ENCODE results near the gene LMO3. TPM values are rescaled to one million over a fixed set of nuclear protein-coding genes. Genes with fewer than 3 reads are reported as not detected.

The LMO3 gene
- total and polyA plus RNA-seq, 2 experiments from 2014 or later, result 5.0 to 13.5 TPM

DNA sequence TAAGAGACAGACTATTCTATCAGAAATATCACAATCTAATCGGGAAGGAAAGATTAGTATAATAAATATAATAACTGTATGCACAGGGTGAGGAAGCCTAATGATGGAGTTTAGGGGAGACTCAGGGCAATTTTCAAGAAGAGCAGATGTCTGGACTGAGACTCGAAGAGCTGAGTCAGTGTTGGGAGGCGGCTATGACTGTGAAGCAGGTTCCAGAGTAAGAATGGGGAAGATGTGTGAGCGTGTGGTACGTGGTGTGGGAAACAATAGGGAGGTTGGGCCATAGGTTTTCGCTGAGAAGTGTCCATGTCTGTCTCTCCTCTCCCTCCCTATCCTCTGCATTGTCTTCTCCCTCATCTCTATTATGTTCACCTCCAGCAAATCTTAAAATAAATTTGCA lies 85.6 kb downstream of the LMO3 start:
- TF ChIP-seq, protein P1, sequence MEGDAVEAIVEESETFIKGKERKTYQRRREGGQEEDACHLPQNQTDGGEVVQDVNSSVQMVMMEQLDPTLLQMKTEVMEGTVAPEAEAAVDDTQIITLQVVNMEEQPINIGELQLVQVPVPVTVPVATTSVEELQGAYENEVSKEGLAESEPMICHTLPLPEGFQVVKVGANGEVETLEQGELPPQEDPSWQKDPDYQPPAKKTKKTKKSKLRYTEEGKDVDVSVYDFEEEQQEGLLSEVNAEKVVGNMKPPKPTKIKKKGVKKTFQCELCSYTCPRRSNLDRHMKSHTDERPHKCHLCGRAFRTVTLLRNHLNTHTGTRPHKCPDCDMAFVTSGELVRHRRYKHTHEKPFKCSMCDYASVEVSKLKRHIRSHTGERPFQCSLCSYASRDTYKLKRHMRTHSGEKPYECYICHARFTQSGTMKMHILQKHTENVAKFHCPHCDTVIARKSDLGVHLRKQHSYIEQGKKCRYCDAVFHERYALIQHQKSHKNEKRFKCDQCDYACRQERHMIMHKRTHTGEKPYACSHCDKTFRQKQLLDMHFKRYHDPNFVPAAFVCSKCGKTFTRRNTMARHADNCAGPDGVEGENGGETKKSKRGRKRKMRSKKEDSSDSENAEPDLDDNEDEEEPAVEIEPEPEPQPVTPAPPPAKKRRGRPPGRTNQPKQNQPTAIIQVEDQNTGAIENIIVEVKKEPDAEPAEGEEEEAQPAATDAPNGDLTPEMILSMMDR (IDR thresholded peaks at IDR 0.05; ENCODE audit: poor library complexity), result no peak
- TF ChIP-seq EZH2 (IDR thresholded peaks at IDR 0.05; ENCODE audit: borderline replicate concordance) (no peak), EZH2phosphoT487 (IDR thresholded peaks at IDR 0.05; ENCODE audit: low read depth, severe bottlenecking, unreplicated experiment) (no peak)
- H3K4me2 ChIP-seq, result no peak overlapping the region
- no peaks in the 10 kb centered on the region for H3K9me3 ChIP-seq (ENCODE audit: low read depth)
- no peaks in the 10 kb centered on the region for H3K27me3 ChIP-seq
- 90% methylated on average over 6 of the region's 6 CpGs for WGBS (ENCODE audit: low lambda C conversion rate, missing lambda C conversion rate)
- no peak for DNase-seq (ENCODE audit: low spot score)
- H4K20me1 ChIP-seq (ENCODE audit: insufficient read depth, poor library complexity, severe bottlenecking), result no peaks in the 10 kb centered on the region
- H3K27ac ChIP-seq, result no peak overlapping the region
- H3K36me3 ChIP-seq (replicated peaks; ENCODE audit: insufficient read depth, low read depth), result no peaks in the 10 kb centered on the region
- H3K4me3 ChIP-seq, result no peak overlapping the region
- no peak overlapping the region for H2AFZ ChIP-seq
- H3K4me1 ChIP-seq (ENCODE audit: insufficient read depth), result no peaks in the 10 kb centered on the region
- H3K9me2 ChIP-seq (replicated peaks; ENCODE audit: insufficient read depth), result no peaks in the 10 kb centered on the region
- no peaks in the 10 kb centered on the region for H3K79me2 ChIP-seq

DNA sequence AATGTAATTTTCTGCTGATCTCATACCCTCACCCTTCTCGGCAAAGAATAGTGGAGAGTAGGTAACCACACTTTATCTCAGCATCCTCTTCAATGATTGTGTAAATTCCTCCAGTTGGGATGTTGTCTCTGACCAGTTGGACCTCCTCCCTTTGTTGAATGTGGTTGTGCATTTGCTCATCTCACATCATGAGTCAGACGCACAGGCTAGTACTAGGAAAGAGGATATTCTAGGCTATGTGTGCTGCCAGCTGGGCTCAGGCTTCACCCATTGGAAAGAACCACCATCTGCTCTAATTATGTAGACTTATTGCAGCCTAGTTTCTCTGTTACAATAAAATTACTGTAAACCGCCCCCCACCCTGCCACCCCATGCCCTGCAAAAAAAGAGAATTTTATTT lies 90.3 kb downstream of the LMO3 start:
- Histone ChIP-seq H3K9me3 (ENCODE audit: low read depth) (no peaks in the 10 kb centered on the region), H3K4me1 (ENCODE audit: insufficient read depth) (no peaks in the 10 kb centered on the region), H3K36me3 (replicated peaks; ENCODE audit: insufficient read depth, low read depth) (no peaks in the 10 kb centered on the region), H3K79me2 (no peaks in the 10 kb centered on the region), H3K9me2 (replicated peaks; ENCODE audit: insufficient read depth) (no peaks in the 10 kb centered on the region), H4K20me1 (ENCODE audit: insufficient read depth, poor library complexity, severe bottlenecking) (no peaks in the 10 kb centered on the region), H3K27ac (no peak overlapping the region), H2AFZ (no peak overlapping the region), H3K4me2 (no peak overlapping the region), H3K4me3 (no peak overlapping the region), H3K27me3 (no peaks in the 10 kb centered on the region)
- DNase-seq (ENCODE audit: low spot score), result no peak
- WGBS (ENCODE audit: low lambda C conversion rate, missing lambda C conversion rate), result 95% methylated on average over 3 of the region's 3 CpGs
- TF ChIP-seq, protein P1 (IDR thresholded peaks at IDR 0.05; ENCODE audit: poor library complexity), result no peak
- TF ChIP-seq EZH2 (IDR thresholded peaks at IDR 0.05; ENCODE audit: borderline replicate concordance) (no peak), EZH2phosphoT487 (IDR thresholded peaks at IDR 0.05; ENCODE audit: low read depth, severe bottlenecking, unreplicated experiment) (no peak)

DNA sequence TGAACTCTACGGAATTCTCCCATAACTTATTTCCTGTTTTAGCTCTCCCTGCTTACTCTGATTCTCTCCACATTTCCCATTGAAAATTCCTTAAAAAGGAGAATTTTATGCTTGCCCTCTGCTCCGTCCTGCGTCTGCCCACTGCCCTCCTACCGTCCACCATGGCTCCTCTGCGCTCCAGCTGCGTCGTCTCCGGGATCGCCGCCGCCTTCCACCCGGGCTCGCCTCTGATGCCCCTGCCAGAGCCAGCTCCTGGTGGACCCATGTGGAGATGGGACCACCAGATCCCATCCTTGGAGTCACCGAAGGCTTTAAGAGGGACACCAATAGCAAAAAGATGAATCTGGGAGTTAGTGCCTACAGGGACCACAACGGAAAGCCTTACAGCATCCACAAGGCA lies 92.7 kb downstream of the LMO3 start:
- Histone ChIP-seq H3K27me3 (no peaks in the 10 kb centered on the region), H3K9me3 (ENCODE audit: low read depth) (no peaks in the 10 kb centered on the region), H2AFZ (no peak overlapping the region), H3K4me2 (no peak overlapping the region), H4K20me1 (ENCODE audit: insufficient read depth, poor library complexity, severe bottlenecking) (no peaks in the 10 kb centered on the region), H3K9me2 (replicated peaks; ENCODE audit: insufficient read depth) (no peaks in the 10 kb centered on the region), H3K79me2 (no peaks in the 10 kb centered on the region), H3K4me1 (ENCODE audit: insufficient read depth) (no peaks in the 10 kb centered on the region), H3K4me3 (no peak overlapping the region), H3K27ac (no peak overlapping the region), H3K36me3 (replicated peaks; ENCODE audit: insufficient read depth, low read depth) (no peaks in the 10 kb centered on the region)
- 97% methylated on average over 15 of the region's 15 CpGs for WGBS (ENCODE audit: low lambda C conversion rate, missing lambda C conversion rate)
- DNase-seq (ENCODE audit: low spot score), result no peak
- TF ChIP-seq EZH2phosphoT487 (IDR thresholded peaks at IDR 0.05; ENCODE audit: low read depth, severe bottlenecking, unreplicated experiment) (no peak), EZH2 (IDR thresholded peaks at IDR 0.05; ENCODE audit: borderline replicate concordance) (no peak)
- TF ChIP-seq, protein P1 (IDR thresholded peaks at IDR 0.05; ENCODE audit: poor library complexity), result no peak

DNA sequence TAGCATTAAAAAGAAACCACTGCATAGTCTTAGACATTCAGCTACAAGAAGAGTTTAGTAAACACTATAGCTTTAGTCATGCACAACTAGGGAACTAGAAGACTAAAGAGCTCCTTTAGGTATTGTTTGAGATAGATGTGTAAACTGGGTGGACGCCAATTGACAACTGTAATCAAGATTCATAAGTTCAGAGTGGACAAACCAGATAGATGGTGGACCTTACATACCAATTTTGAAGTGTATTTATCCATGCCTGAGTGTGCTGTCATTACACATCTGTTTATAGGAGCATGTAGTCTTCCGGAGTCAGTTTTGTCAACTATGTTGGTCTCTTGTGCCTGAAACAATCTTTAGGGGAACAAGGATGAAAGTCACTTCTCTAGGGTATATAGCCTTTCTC lies 96.6 kb downstream of the LMO3 start:
- H3K9me3 ChIP-seq (ENCODE audit: low read depth), result no peaks in the 10 kb centered on the region
- TF ChIP-seq, protein P1 (IDR thresholded peaks at IDR 0.05; ENCODE audit: poor library complexity), result no peak
- TF ChIP-seq EZH2phosphoT487 (IDR thresholded peaks at IDR 0.05; ENCODE audit: low read depth, severe bottlenecking, unreplicated experiment), result no peak
- no peak overlapping the region for H3K4me3 ChIP-seq
- no peak overlapping the region for H3K4me2 ChIP-seq
- DNase-seq (ENCODE audit: low spot score), result no peak
- no peaks in the 10 kb centered on the region for H3K36me3 ChIP-seq (replicated peaks; ENCODE audit: insufficient read depth, low read depth)
- H3K27me3 ChIP-seq, result no peaks in the 10 kb centered on the region
- no peaks in the 10 kb centered on the region for H3K9me2 ChIP-seq (replicated peaks; ENCODE audit: insufficient read depth)
- H2AFZ ChIP-seq, result no peak overlapping the region
- H3K27ac ChIP-seq, result no peak overlapping the region
- 91% methylated on average over 2 of the region's 2 CpGs for WGBS (ENCODE audit: low lambda C conversion rate, missing lambda C conversion rate)
- H4K20me1 ChIP-seq (ENCODE audit: insufficient read depth, poor library complexity, severe bottlenecking), result no peaks in the 10 kb centered on the region
- H3K4me1 ChIP-seq (ENCODE audit: insufficient read depth), result no peaks in the 10 kb centered on the region
- no peaks in the 10 kb centered on the region for H3K79me2 ChIP-seq

Data from hepatocyte (in vitro differentiated cells).